ENCODE measurements around the gene CCR1. TPM values are rescaled to one million over a fixed set of nuclear protein-coding genes. Genes with fewer than 3 reads are reported as not detected.

Gene CCR1
- total and polyA plus RNA-seq, 2 of the 13 experiments (the other 11 are each of a cell fraction or from before 2014, with no cell fraction given): not detected

GRCh38 chr3:46239301-46239938 lies 31.3 kb upstream of the CCR1 start:
- no TSS peak for BruUV-seq (replicated peaks)
- H3K27ac ChIP-seq (ENCODE audit: extremely low read length, insufficient read depth, low read length): no peak overlapping the region
- FAIRE-seq (no peak), ATAC-seq (no peak), DNase-seq (ENCODE audit: low spot score) (no peak)
- in situ Hi-C loops (cut with HindIII; ENCODE audit: extremely low pct_ligation_motif_present, low pct_unique_long_range_greater_than_20kb): no loop called here
- no peaks in the 10 kb centered on the region for H3K9me3 ChIP-seq (ENCODE audit: low read length)
- no peaks in the 10 kb centered on the region for H3K79me2 ChIP-seq (ENCODE audit: insufficient read depth, low read length)
- H3K4me2 ChIP-seq (ENCODE audit: low read depth, low read length): no peak overlapping the region
- H3K9ac ChIP-seq (ENCODE audit: insufficient read depth, low read depth, low read length): no peak overlapping the region
- no peaks in the 10 kb centered on the region for H3K4me1 ChIP-seq (ENCODE audit: insufficient read depth, low read length)
- ChIA-PET CTCF (ENCODE audit: low intra/inter-chr PET ratio, low total read pairs) (no interaction called here), POLR2A (no interaction called here)
- peaks cover 0 to 10% of the 10 kb centered on the region in 2 experiments; a peak in 2 of 5 replicates for H3K27me3 ChIP-seq (ENCODE audit: control insufficient read depth in 1 of 2, insufficient read depth in 2 of 2, low read length in 2 of 2)
- H3K4me3 ChIP-seq (replicated peaks in 1 of 3; ENCODE audit: insufficient read depth in 1 of 3, low read depth in 2 of 3, low read length in 3 of 3): no peak overlapping the region
- H4K20me1 ChIP-seq (ENCODE audit: insufficient read depth, low read length): no peaks in the 10 kb centered on the region
- no peak overlapping the region for H2AFZ ChIP-seq (ENCODE audit: low read length)
- 13% methylated on average over 3 of the region's 3 CpGs for WGBS (ENCODE audit: low lambda C conversion rate)
- H3K36me3 ChIP-seq (replicated peaks in 1 of 2; ENCODE audit: control insufficient read depth in 1 of 2, insufficient read depth in 2 of 2, low read length in 2 of 2): no peaks in the 10 kb centered on the region
- intact Hi-C loops (cut with micrococcal nuclease; ENCODE audit: unreplicated experiment): loop anchor here (10.0 kb wide), 1 partner anchor 1905 kb away; the partner anchor contains the start of gene TCAIM
- TF ChIP-seq ATF2 (CRISPR knock-in tag; IDR thresholded peaks at IDR 0.05) (no peak), KLF6 (CRISPR knock-in tag; IDR thresholded peaks at IDR 0.05) (no peak), ZNF142 (CRISPR knock-in tag; IDR thresholded peaks at IDR 0.05) (no peak), ZHX2 (IDR thresholded peaks at IDR 0.05; ENCODE audit: low read depth) (no peak), ZHX2 (CRISPR knock-in tag; IDR thresholded peaks at IDR 0.05; ENCODE audit: borderline replicate concordance) (no peak), MEIS1 (CRISPR knock-in tag; IDR thresholded peaks at IDR 0.05; ENCODE audit: borderline replicate concordance) (no peak), ZNF740 (CRISPR knock-in tag; IDR thresholded peaks at IDR 0.05) (no peak), ATF7 (IDR thresholded peaks at IDR 0.05) (no peak), ATF7 (CRISPR knock-in tag; IDR thresholded peaks at IDR 0.05) (no peak)
